Liver (tissue), 9 donors: ENCODE measurements around the gene RNF144B. TPM values are rescaled to one million over a fixed set of nuclear protein-coding genes. Genes with fewer than 3 reads are reported as not detected.

Experiments used
- DNase-seq: peaks from one replicate; pipeline ENCODE4 v3.0.0-alpha.2; 2017; ENCODE audit warnings: low spot score
- H3K27ac ChIP-seq, 2 donors: one replicate each; pipeline ENCODE4 v1.7.0; 2013; ENCODE audit warnings: inconsistent platforms in 2 of 2, low read length in 2 of 2, control low read depth in 1 of 2, low read depth in 1 of 2, mild to moderate bottlenecking in 1 of 2
- H3K27me3 ChIP-seq, 4 donors: one replicate each; pipeline versions ENCODE4 v1.6.1 to v1.7.0; 2013; ENCODE audit warnings: low read length in 3 of 4, inconsistent platforms in 1 of 4, mild to moderate bottlenecking in 1 of 4, moderate library complexity in 1 of 4; ENCODE audit not compliant: control insufficient read depth in 4 of 4, insufficient read depth in 4 of 4
- H3K36me3 ChIP-seq, 4 donors: one replicate each; pipeline versions ENCODE4 v1.6.1 to v1.7.0; 2013; ENCODE audit warnings: low read length in 3 of 4, mild to moderate bottlenecking in 3 of 4, low read depth in 1 of 4, moderate library complexity in 1 of 4; ENCODE audit not compliant: control insufficient read depth in 4 of 4, insufficient read depth in 3 of 4
- H3K4me1 ChIP-seq, 4 donors: one replicate each; pipeline versions ENCODE4 v1.6.1 to v1.7.0; 2013; ENCODE audit warnings: low read length in 3 of 4, mild to moderate bottlenecking in 3 of 4, moderate library complexity in 1 of 4; ENCODE audit not compliant: control insufficient read depth in 4 of 4, insufficient read depth in 4 of 4
- H3K4me3 ChIP-seq, 3 donors: one replicate each; pipeline versions ENCODE4 v1.6.1 to v1.7.0; 2013; ENCODE audit warnings: low read length in 3 of 3, control low read depth in 1 of 3, low read depth in 1 of 3, mild to moderate bottlenecking in 1 of 3
- H3K9ac ChIP-seq, 2 donors: one replicate each; pipeline ENCODE4 v1.7.0; 2013; ENCODE audit warnings: low read length in 2 of 2, mild to moderate bottlenecking in 2 of 2, moderate library complexity in 2 of 2, control low read depth in 1 of 2, low read depth in 1 of 2
- H3K9me3 ChIP-seq, 4 donors: one replicate each; pipeline versions ENCODE4 v1.6.1 to v1.7.0; 2013; ENCODE audit warnings: low read length in 3 of 4; ENCODE audit not compliant: control insufficient read depth in 4 of 4
- ATF3 ChIP-seq: IDR thresholded peaks from 2 replicates; pipeline ENCODE4 v1.6.1; 2016; ENCODE audit warnings: antibody characterized with exemption
- CTCF ChIP-seq: fragments of 150-350 bp; IDR thresholded peaks from 2 replicates; pipeline ENCODE4 v1.5.1; 2017; ENCODE audit warnings: improper control_type of control experiment, low read depth, low read length; ENCODE audit not compliant: missing input control
- FOXA1 ChIP-seq: IDR thresholded peaks from 2 replicates; pipeline ENCODE4 v1.6.1; 2016; ENCODE audit warnings: antibody characterized with exemption
- FOXA2 ChIP-seq: IDR thresholded peaks from 2 replicates; pipeline ENCODE4 v1.6.1; 2016; ENCODE audit warnings: antibody characterized with exemption
- HNF4A ChIP-seq, 2 donors: conservative IDR thresholded peaks; 2 replicates each; pipeline ENCODE4 v1.6.1; 2016; ENCODE audit warnings: antibody characterized with exemption in 2 of 2, mild to moderate bottlenecking in 2 of 2
- HNF4G ChIP-seq: IDR thresholded peaks from 2 replicates; pipeline ENCODE4 v1.6.1; 2016; ENCODE audit warnings: antibody characterized with exemption
- NR2F2 ChIP-seq: IDR thresholded peaks from 2 replicates; pipeline ENCODE4 v1.6.1; 2016; ENCODE audit warnings: antibody characterized with exemption
- RAD21 ChIP-seq, 2 donors: IDR thresholded peaks; 2 replicates each; pipeline ENCODE4 v1.6.1; 2016; ENCODE audit warnings: antibody characterized with exemption in 2 of 2, mild to moderate bottlenecking in 2 of 2
- RXRA ChIP-seq, 2 donors: IDR thresholded peaks; 2 replicates each; pipeline ENCODE4 v1.6.1; 2017 to 2018; ENCODE audit warnings: antibody characterized with exemption in 2 of 2, mild to moderate bottlenecking in 1 of 2
- SP1 ChIP-seq: IDR thresholded peaks from 2 replicates; pipeline ENCODE4 v1.6.1; 2018; ENCODE audit warnings: antibody characterized with exemption, mild to moderate bottlenecking
- TAF1 ChIP-seq: conservative IDR thresholded peaks from 2 replicates; pipeline ENCODE4 v1.6.1; 2016; ENCODE audit warnings: antibody characterized with exemption, mild to moderate bottlenecking
- YY1 ChIP-seq: IDR thresholded peaks from 2 replicates; pipeline ENCODE4 v1.6.1; 2016; ENCODE audit warnings: antibody characterized with exemption, mild to moderate bottlenecking
- ZBTB33 ChIP-seq: IDR thresholded peaks from 2 replicates; pipeline ENCODE4 v1.6.1; 2016; ENCODE audit warnings: antibody characterized with exemption
- WGBS: extraction: QIAGEN DNeasy Blood & Tissue Kit; methylation state at CpG from one replicate; pipeline ENCODE4 v1.1.7; 2013; 5-methylcytosine and 5-hydroxymethylcytosine counted together
- polyA plus RNA-seq, 2 donors: library from polyadenylated mRNA; stranded (reverse) in 1 of 2; unstranded in 1 of 2; fragments of 200-250 nt in 1 of 2; fragments of >200 nt in 1 of 2; fragmentation: Nextera tagmentation in 1 of 2; extraction: Ambion mirVana in 1 of 2; gene quantifications; one replicate each; pipeline versions ENCODE4 v1.2.1 to v1.2.3, GENCODE V29; 2013 to 2015
- total RNA-seq, 2 donors: library from RNA; depleted of rRNA; stranded (reverse); fragments of >200 nt; gene quantifications; one replicate each; pipeline ENCODE4 v1.2.3, GENCODE V29; 2014
- TF ChIP-seq, protein P1 (sequence below): IDR thresholded peaks from 2 replicates; pipeline ENCODE4 v1.6.1; 2016; ENCODE audit warnings: antibody characterized with exemption, mild to moderate bottlenecking
- donor health status: healthy.
- donor health status: healthy.
- donor health status: healthy.
- donor health status: healthy.
- donor health status: healthy.

RNF144B gene
- total and polyA plus RNA-seq, 4 donors: 3.0 to 15.1 (median 7.6) TPM

- Histone ChIP-seq H3K9ac (no peak overlapping the region), H3K27ac (no peak overlapping the region), H3K4me3 (no peak overlapping the region), H3K27me3 (no peaks in the 10 kb centered on the region), H3K4me1 (no peaks in the 10 kb centered on the region), H3K9me3 (no peaks in the 10 kb centered on the region), H3K36me3 (no peaks in the 10 kb centered on the region)
- no peak for DNase-seq
- whole genome bisulfite sequencing: 94% methylated on average over 4 of the region's 4 CpGs
- TF ChIP-seq FOXA1: no peak
- no peak for TF ChIP-seq FOXA2
- no peak for TF ChIP-seq HNF4G
- TF ChIP-seq HNF4A (conservative IDR thresholded peaks at IDR 0.05): no peak
- no peak for TF ChIP-seq YY1
- TF ChIP-seq RAD21 (IDR thresholded peaks at IDR 0.05): no peak
- no peak for TF ChIP-seq RXRA (IDR thresholded peaks at IDR 0.05)
- no peak for TF ChIP-seq SP1
Measured at GRCh38 chr6:18350271-18350670, 36.9 kb upstream of the RNF144B start.

- H3K9me3 ChIP-seq: no peaks in the 10 kb centered on the region
- H3K27ac ChIP-seq: no peak overlapping the region
- H3K9ac ChIP-seq: no peak overlapping the region
- no peak for DNase-seq
- no peaks in the 10 kb centered on the region for H3K4me1 ChIP-seq
- no peak for TF ChIP-seq RAD21 (IDR thresholded peaks at IDR 0.05)
- TF ChIP-seq TAF1: no peak
- TF ChIP-seq NR2F2: no peak
- TF ChIP-seq HNF4G: no peak
- H3K27me3 ChIP-seq: no peaks in the 10 kb centered on the region
- 91% methylated on average over 3 of the region's 3 CpGs for WGBS
- H3K36me3 ChIP-seq: no peaks in the 10 kb centered on the region
- no peak overlapping the region for H3K4me3 ChIP-seq
Measured at GRCh38 chr6:18350712-18351111, 36.4 kb upstream of the RNF144B start.

GRCh38 chr6:18352001-18352400 is 35.1 kb upstream of the RNF144B start:
- Histone ChIP-seq H3K4me3 (no peak overlapping the region), H3K9ac (no peak overlapping the region), H3K36me3 (no peaks in the 10 kb centered on the region), H3K9me3 (no peaks in the 10 kb centered on the region), H3K4me1 (no peaks in the 10 kb centered on the region), H3K27ac (no peak overlapping the region), H3K27me3 (no peaks in the 10 kb centered on the region)
- no peak for TF ChIP-seq ATF3
- no peak for TF ChIP-seq NR2F2
- no peak for TF ChIP-seq ZBTB33
- TF ChIP-seq, protein P1, sequence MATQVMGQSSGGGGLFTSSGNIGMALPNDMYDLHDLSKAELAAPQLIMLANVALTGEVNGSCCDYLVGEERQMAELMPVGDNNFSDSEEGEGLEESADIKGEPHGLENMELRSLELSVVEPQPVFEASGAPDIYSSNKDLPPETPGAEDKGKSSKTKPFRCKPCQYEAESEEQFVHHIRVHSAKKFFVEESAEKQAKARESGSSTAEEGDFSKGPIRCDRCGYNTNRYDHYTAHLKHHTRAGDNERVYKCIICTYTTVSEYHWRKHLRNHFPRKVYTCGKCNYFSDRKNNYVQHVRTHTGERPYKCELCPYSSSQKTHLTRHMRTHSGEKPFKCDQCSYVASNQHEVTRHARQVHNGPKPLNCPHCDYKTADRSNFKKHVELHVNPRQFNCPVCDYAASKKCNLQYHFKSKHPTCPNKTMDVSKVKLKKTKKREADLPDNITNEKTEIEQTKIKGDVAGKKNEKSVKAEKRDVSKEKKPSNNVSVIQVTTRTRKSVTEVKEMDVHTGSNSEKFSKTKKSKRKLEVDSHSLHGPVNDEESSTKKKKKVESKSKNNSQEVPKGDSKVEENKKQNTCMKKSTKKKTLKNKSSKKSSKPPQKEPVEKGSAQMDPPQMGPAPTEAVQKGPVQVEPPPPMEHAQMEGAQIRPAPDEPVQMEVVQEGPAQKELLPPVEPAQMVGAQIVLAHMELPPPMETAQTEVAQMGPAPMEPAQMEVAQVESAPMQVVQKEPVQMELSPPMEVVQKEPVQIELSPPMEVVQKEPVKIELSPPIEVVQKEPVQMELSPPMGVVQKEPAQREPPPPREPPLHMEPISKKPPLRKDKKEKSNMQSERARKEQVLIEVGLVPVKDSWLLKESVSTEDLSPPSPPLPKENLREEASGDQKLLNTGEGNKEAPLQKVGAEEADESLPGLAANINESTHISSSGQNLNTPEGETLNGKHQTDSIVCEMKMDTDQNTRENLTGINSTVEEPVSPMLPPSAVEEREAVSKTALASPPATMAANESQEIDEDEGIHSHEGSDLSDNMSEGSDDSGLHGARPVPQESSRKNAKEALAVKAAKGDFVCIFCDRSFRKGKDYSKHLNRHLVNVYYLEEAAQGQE: no peak
- no peak for TF ChIP-seq CTCF
- DNase-seq: no peak
- 93% methylated on average over 4 of the region's 4 CpGs for WGBS
